ENCODE results near the gene HSD17B14. TPM values are rescaled to one million over a fixed set of nuclear protein-coding genes. Genes with fewer than 3 reads are reported as not detected.

The HSD17B14 gene
- total and polyA plus RNA-seq, 4 donors: 3.7 to 12.6 (median 8.1) TPM

GRCh38 chr19:48833977-48834376, 2.3 kb downstream of the HSD17B14 start:
- H3K27ac ChIP-seq (ENCODE audit: low read depth in 1 of 2, low read length in 2 of 2): no peak overlapping the region
- no peak for DNase-seq (ENCODE audit: low spot score)
- H3K9me3 ChIP-seq (ENCODE audit: control insufficient read depth in 4 of 4, low read length in 3 of 4): no peaks in the 10 kb centered on the region
- peaks cover 5 to 35% (median 22%) of the 10 kb centered on the region in 4 donors for H3K4me1 ChIP-seq (ENCODE audit: control insufficient read depth in 4 of 4, insufficient read depth in 4 of 4, low read length in 3 of 4)
- no peak for TF ChIP-seq ATF3 (IDR thresholded peaks at IDR 0.05)
- TF ChIP-seq EGR1 (IDR thresholded peaks at IDR 0.05; ENCODE audit: low read depth in 2 of 2): no peak
- no peak for TF ChIP-seq ZBTB33 (IDR thresholded peaks at IDR 0.05)
- TF ChIP-seq YY1 (IDR thresholded peaks at IDR 0.05): no peak
- TF ChIP-seq GABPA (IDR thresholded peaks at IDR 0.05 in 1 of 2, conservative IDR thresholded peaks at IDR 0.05 in 1 of 2): no peak
- no peak for TF ChIP-seq TAF1 (conservative IDR thresholded peaks at IDR 0.05)
- TF ChIP-seq FOXA1 (IDR thresholded peaks at IDR 0.05): no peak
- TF ChIP-seq MAX (IDR thresholded peaks at IDR 0.05): no peak
- TF ChIP-seq REST (IDR thresholded peaks at IDR 0.05): no peak
- TF ChIP-seq CTCF (IDR thresholded peaks at IDR 0.05; ENCODE audit: low read depth, low read length, missing input control): no peak
- TF ChIP-seq HNF4G (IDR thresholded peaks at IDR 0.05): no peak
- H3K36me3 ChIP-seq (ENCODE audit: control insufficient read depth in 4 of 4, insufficient read depth in 3 of 4, low read depth in 1 of 4, low read length in 3 of 4): peaks cover 2 to 14% (median 3%) of the 10 kb centered on the region in 4 donors
- H3K27me3 ChIP-seq (ENCODE audit: control insufficient read depth in 4 of 4, insufficient read depth in 4 of 4, low read length in 3 of 4): no peaks in the 10 kb centered on the region
- no peak overlapping the region for H3K4me3 ChIP-seq (ENCODE audit: low read depth in 1 of 3, low read length in 3 of 3)
- H3K9ac ChIP-seq (ENCODE audit: low read depth in 1 of 2, low read length in 2 of 2): no peak overlapping the region
- 75% methylated on average over 5 of the region's 5 CpGs for whole genome bisulfite sequencing

GRCh38 chr19:48833049-48833448, 3.2 kb downstream of the HSD17B14 start:
- Histone ChIP-seq H3K27me3 (ENCODE audit: control insufficient read depth in 4 of 4, insufficient read depth in 4 of 4, low read length in 3 of 4) (no peaks in the 10 kb centered on the region), H3K9ac (ENCODE audit: low read depth in 1 of 2, low read length in 2 of 2) (no peak overlapping the region), H3K36me3 (ENCODE audit: control insufficient read depth in 4 of 4, insufficient read depth in 3 of 4, low read depth in 1 of 4, low read length in 3 of 4) (peaks cover 2 to 14% (median 4%) of the 10 kb centered on the region in 4 donors), H3K4me3 (ENCODE audit: low read depth in 1 of 3, low read length in 3 of 3) (no peak overlapping the region), H3K27ac (ENCODE audit: low read depth in 1 of 2, low read length in 2 of 2) (no peak overlapping the region), H3K9me3 (ENCODE audit: control insufficient read depth in 4 of 4, low read length in 3 of 4) (no peaks in the 10 kb centered on the region), H3K4me1 (ENCODE audit: control insufficient read depth in 4 of 4, insufficient read depth in 4 of 4, low read length in 3 of 4) (peaks cover 5 to 35% (median 22%) of the 10 kb centered on the region in 4 donors)
- TF ChIP-seq NR2F2 (IDR thresholded peaks at IDR 0.05): no peak
- 76% methylated on average over 5 of the region's 5 CpGs for WGBS
- no peak for DNase-seq (ENCODE audit: low spot score)
